ENCODE results near the gene NCSTN. TPM values are rescaled to one million over a fixed set of nuclear protein-coding genes. Genes with fewer than 3 reads are reported as not detected.

Gene NCSTN
- polyA plus RNA-seq, 3 donors = 125 to 238 (median 145) TPM

GRCh38 chr1:160353223-160353622 is 10.0 kb downstream of the NCSTN start:
- no peaks in the 10 kb centered on the region for H3K9me3 Mint-ChIP-seq
- Histone ChIP-seq H3K27me3 (ENCODE audit: control insufficient read depth in 2 of 2, insufficient read depth in 2 of 2, low read length in 2 of 2) (no peaks in the 10 kb centered on the region), H3K9me3 (replicated peaks in 1 of 2; ENCODE audit: control insufficient read depth in 1 of 2, insufficient read depth in 1 of 2, low read length in 2 of 2) (no peaks in the 10 kb centered on the region), H3K27ac (ENCODE audit: low read depth in 1 of 2, low read length in 2 of 2) (no peak overlapping the region), H3K4me2 (replicated peaks; ENCODE audit: extremely low read depth, low read length, poor library complexity, severe bottlenecking) (no peak overlapping the region), H3K4me3 (replicated peaks in 1 of 3; ENCODE audit: low read depth in 2 of 3, low read length in 3 of 3) (no peak overlapping the region), H3K36me3 (replicated peaks in 1 of 2; ENCODE audit: control insufficient read depth in 1 of 2, insufficient read depth in 2 of 2, low read length in 2 of 2) (peaks cover 100% of the 10 kb centered on the region in 2 donors), H4K20me1 (ENCODE audit: insufficient read depth, low read length) (peaks cover 38% of the 10 kb centered on the region), H3K4me1 (ENCODE audit: control insufficient read depth in 1 of 2, insufficient read depth in 2 of 2, low read length in 2 of 2) (no peaks in the 10 kb centered on the region), H2AFZ (ENCODE audit: insufficient read depth, low read depth, low read length, poor library complexity, severe bottlenecking) (no peak overlapping the region), H3K79me2 (ENCODE audit: insufficient read depth, low read length) (peaks cover 21% of the 10 kb centered on the region), H3K9ac (ENCODE audit: insufficient read depth, low read length, poor library complexity, severe bottlenecking) (no peak overlapping the region)
- no peak overlapping the region for H3K4me3 Mint-ChIP-seq
- H3K36me3 Mint-ChIP-seq = peaks cover 91 to 100% of the 10 kb centered on the region in 2 donors
- TF ChIP-seq, protein P1, sequence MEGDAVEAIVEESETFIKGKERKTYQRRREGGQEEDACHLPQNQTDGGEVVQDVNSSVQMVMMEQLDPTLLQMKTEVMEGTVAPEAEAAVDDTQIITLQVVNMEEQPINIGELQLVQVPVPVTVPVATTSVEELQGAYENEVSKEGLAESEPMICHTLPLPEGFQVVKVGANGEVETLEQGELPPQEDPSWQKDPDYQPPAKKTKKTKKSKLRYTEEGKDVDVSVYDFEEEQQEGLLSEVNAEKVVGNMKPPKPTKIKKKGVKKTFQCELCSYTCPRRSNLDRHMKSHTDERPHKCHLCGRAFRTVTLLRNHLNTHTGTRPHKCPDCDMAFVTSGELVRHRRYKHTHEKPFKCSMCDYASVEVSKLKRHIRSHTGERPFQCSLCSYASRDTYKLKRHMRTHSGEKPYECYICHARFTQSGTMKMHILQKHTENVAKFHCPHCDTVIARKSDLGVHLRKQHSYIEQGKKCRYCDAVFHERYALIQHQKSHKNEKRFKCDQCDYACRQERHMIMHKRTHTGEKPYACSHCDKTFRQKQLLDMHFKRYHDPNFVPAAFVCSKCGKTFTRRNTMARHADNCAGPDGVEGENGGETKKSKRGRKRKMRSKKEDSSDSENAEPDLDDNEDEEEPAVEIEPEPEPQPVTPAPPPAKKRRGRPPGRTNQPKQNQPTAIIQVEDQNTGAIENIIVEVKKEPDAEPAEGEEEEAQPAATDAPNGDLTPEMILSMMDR (IDR thresholded peaks at IDR 0.05) = no peak
- 100% methylated on average over 1 of the region's 2 CpGs for WGBS (ENCODE audit: insufficient coverage)
- intact Hi-C loops (cut with micrococcal nuclease) = no loop called here
- no peak for DNase-seq
- H3K27ac Mint-ChIP-seq = peak overlapping the region in 3 of 7 donors; percentile 2 to 56 (median 39)
- H3K4me1 Mint-ChIP-seq = no peaks in the 10 kb centered on the region
- H3K27me3 Mint-ChIP-seq (ENCODE audit: low read depth in 3 of 3) = no peaks in the 10 kb centered on the region

DNA sequence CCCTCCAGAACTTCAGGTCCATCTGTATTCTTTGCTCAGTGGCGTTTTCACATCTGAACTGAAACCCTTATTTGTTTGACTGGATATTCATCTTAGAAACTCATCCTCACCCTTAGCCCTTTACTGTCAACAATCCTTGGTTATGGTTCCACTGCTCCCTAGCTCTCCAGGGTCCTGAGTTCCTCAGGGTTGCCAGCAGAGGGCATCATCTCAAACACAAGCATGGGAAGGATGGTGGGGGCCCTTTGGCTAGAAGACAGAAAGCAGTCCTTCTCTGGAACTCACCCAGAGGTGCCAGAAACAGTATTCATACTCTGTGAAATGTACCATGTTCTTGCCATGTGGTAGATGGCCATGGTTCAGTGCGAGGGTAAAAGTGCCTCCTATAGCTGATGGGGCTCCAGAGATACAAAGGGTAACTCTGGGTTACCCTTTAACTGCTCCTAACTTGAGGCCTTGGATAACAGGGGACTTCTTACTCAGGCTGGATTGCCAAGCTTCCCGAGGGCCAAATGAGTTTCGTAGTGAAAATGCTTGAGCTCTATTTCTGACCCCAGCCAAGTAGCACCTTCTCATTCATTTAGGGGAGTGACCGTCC is 11.3 kb downstream of the NCSTN start:
- WGBS (ENCODE audit: insufficient coverage) = 100% methylated on average over 2 of the region's 5 CpGs
- no peaks in the 10 kb centered on the region for H3K27me3 ChIP-seq (ENCODE audit: control insufficient read depth in 2 of 2, insufficient read depth in 2 of 2, low read length in 2 of 2)
- no peaks in the 10 kb centered on the region for H3K27me3 Mint-ChIP-seq (ENCODE audit: low read depth in 3 of 3)
- no peak overlapping the region for H3K4me2 ChIP-seq (replicated peaks; ENCODE audit: extremely low read depth, low read length, poor library complexity, severe bottlenecking)
- no peaks in the 10 kb centered on the region for H3K4me1 Mint-ChIP-seq
- H3K27ac Mint-ChIP-seq = peak overlapping the region in 2 of 7 donors; percentile 53 to 68
- no peaks in the 10 kb centered on the region for H3K9me3 ChIP-seq (replicated peaks in 1 of 2; ENCODE audit: control insufficient read depth in 1 of 2, insufficient read depth in 1 of 2, low read length in 2 of 2)
- DNase-seq = peak in 1 of 3 donors; percentile 19
- H3K79me2 ChIP-seq (ENCODE audit: insufficient read depth, low read length) = peaks cover 8% of the 10 kb centered on the region
- H3K4me3 Mint-ChIP-seq = no peak overlapping the region
- H3K36me3 ChIP-seq (replicated peaks in 1 of 2; ENCODE audit: control insufficient read depth in 1 of 2, insufficient read depth in 2 of 2, low read length in 2 of 2) = peaks cover 95 to 100% of the 10 kb centered on the region in 2 donors
- H4K20me1 ChIP-seq (ENCODE audit: insufficient read depth, low read length) = peaks cover 43% of the 10 kb centered on the region
- no peaks in the 10 kb centered on the region for H3K9me3 Mint-ChIP-seq
- peak overlapping the region in 1 of 2 donors; percentile 44 for H3K27ac ChIP-seq (ENCODE audit: low read depth in 1 of 2, low read length in 2 of 2)
- intact Hi-C loops (cut with micrococcal nuclease) = no loop called here
- no peak overlapping the region for H2AFZ ChIP-seq (ENCODE audit: insufficient read depth, low read depth, low read length, poor library complexity, severe bottlenecking)
- no peak overlapping the region for H3K9ac ChIP-seq (ENCODE audit: insufficient read depth, low read length, poor library complexity, severe bottlenecking)
- TF ChIP-seq, protein P1 (IDR thresholded peaks at IDR 0.05) = peak; percentile 52
- H3K4me1 ChIP-seq (ENCODE audit: control insufficient read depth in 1 of 2, insufficient read depth in 2 of 2, low read length in 2 of 2) = no peaks in the 10 kb centered on the region
- H3K4me3 ChIP-seq (replicated peaks in 1 of 3; ENCODE audit: low read depth in 2 of 3, low read length in 3 of 3) = no peak overlapping the region
- peaks cover 96 to 100% of the 10 kb centered on the region in 2 donors for H3K36me3 Mint-ChIP-seq

Measured in CD14-positive monocyte (primary cell).